Choroid plexus epithelial cell (primary cell): ENCODE measurements around the gene TOMM70.
A peak's percentile ranks its signal among the peaks of the same experiment; 100 is the strongest.
"Not testable (repeated sequence)": the region's sequence is repeated elsewhere in the genome, so short reads cannot be mapped to it uniquely, and the experiment has no call there.

Source experiments
- DNase-seq: peaks from one replicate; pipeline ENCODE4 v3.0.0-alpha.2; 2010; ENCODE audit warnings: low read depth
- H3K4me3 ChIP-seq: 2 replicates; pipeline ENCODE4 v1.5.1; 2011; ENCODE audit warnings: low read depth, mild to moderate bottlenecking, control low read depth, low read length, moderate library complexity
- CTCF ChIP-seq: conservative IDR thresholded peaks from 2 replicates; pipeline ENCODE4 v1.5.1; 2011; ENCODE audit warnings: low read depth, mild to moderate bottlenecking, control low read depth, inconsistent platforms, low read length, moderate library complexity

TOMM70 gene

GRCh38 chr3:100400780-100401673, at the start of gene TOMM70, which contains the start of gene LNP1:
TSS of gene TOMM70 (minus strand) at chr3:100401089. CDS start at chr3:100400949, 140 bp downstream.
TSS of gene LNP1 (plus strand) at chr3:100401539. CDS start at chr3:100429730, 28,191 bp downstream.
- TF ChIP-seq CTCF = no peak
- H3K4me3 ChIP-seq = peak within 1 kb of the TSS; percentile 96
- DNase-seq = peak; percentile 97

- no peak overlapping the region for H3K4me3 ChIP-seq
- DNase-seq = no peak
- TF ChIP-seq CTCF = no peak
These were observed 48.3 kb upstream of the TOMM70 start for GRCh38 chr3:100449214-100449613.

GRCh38 chr3:100448079-100448478, 47.2 kb upstream of the TOMM70 start:
- TF ChIP-seq CTCF = no peak
- DNase-seq = no peak
- no peak overlapping the region for H3K4me3 ChIP-seq

GRCh38 chr3:100447067-100447466, 46.2 kb upstream of the TOMM70 start:
- not testable (repeated sequence) for DNase-seq

GRCh38 chr3:100443690-100444089, 42.8 kb upstream of the TOMM70 start:
- no peak overlapping the region for H3K4me3 ChIP-seq
- TF ChIP-seq CTCF = no peak
- DNase-seq = no peak

More at GRCh38 chr3:100447067-100447466, 46.2 kb upstream of the TOMM70 start:
- not testable (repeated sequence) for H3K4me3 ChIP-seq

GRCh38 chr3:100440895-100441294, 40.0 kb upstream of the TOMM70 start:
- no peak for DNase-seq
- no peak for TF ChIP-seq CTCF
- no peak overlapping the region for H3K4me3 ChIP-seq

- no peak for DNase-seq
- no peak overlapping the region for H3K4me3 ChIP-seq
- no peak for TF ChIP-seq CTCF
These were observed 37.7 kb upstream of the TOMM70 start for GRCh38 chr3:100438623-100438974.
